Measurements from ENCODE around the gene SMIM14. TPM values are rescaled to one million over a fixed set of nuclear protein-coding genes. Genes with fewer than 3 reads are reported as not detected.

Gene SMIM14
- total and polyA plus RNA-seq, 9 of the 15 experiments (the other 6 are each of a cell fraction or from before 2014, with no cell fraction given), result 0.98 to 3.7 (median 2.2) TPM

- TF ChIP-seq E2F5 (CRISPR knock-in tag; IDR thresholded peaks at IDR 0.05) (no peak), TFAM (CRISPR knock-in tag; conservative IDR thresholded peaks at IDR 0.05) (no peak), PURB (CRISPR knock-in tag; IDR thresholded peaks at IDR 0.05; ENCODE audit: low read depth) (no peak), GMEB1 (CRISPR knock-in tag; IDR thresholded peaks at IDR 0.05) (no peak), SMARCA4 (IDR thresholded peaks at IDR 0.05) (no peak), ZNF140 (CRISPR knock-in tag; IDR thresholded peaks at IDR 0.05) (no peak), SUPT5H (IDR thresholded peaks at IDR 0.05) (no peak), ZNF785 (CRISPR knock-in tag; IDR thresholded peaks at IDR 0.05) (no peak), MAFK (IDR thresholded peaks at IDR 0.05; ENCODE audit: low read length) (no peak), E2F8 (IDR thresholded peaks at IDR 0.05; ENCODE audit: low read depth, partially characterized antibody) (no peak), PHB2 (IDR thresholded peaks at IDR 0.05; ENCODE audit: low read depth) (no peak), PYGO2 (tag; IDR thresholded peaks at IDR 0.05) (no peak), ZNF431 (CRISPR knock-in tag; IDR thresholded peaks at IDR 0.05) (no peak), BMI1 (IDR thresholded peaks at IDR 0.05; ENCODE audit: low read length) (no peak), IRF1 (CRISPR knock-in tag; IDR thresholded peaks at IDR 0.05; ENCODE audit: borderline replicate concordance) (no peak), ZFP30 (CRISPR knock-in tag; IDR thresholded peaks at IDR 0.05; ENCODE audit: borderline replicate concordance) (no peak), ZBTB11 (CRISPR knock-in tag; IDR thresholded peaks at IDR 0.05) (no peak), ZC3H11A (IDR thresholded peaks at IDR 0.05; ENCODE audit: low read depth, low read length) (no peak), ZFP1 (CRISPR knock-in tag; IDR thresholded peaks at IDR 0.05) (no peak), POLR2AphosphoS2 (IDR thresholded peaks at IDR 0.05; ENCODE audit: low read length) (no peak), CBX3 (IDR thresholded peaks at IDR 0.05; ENCODE audit: borderline replicate concordance in 1 of 2, low read length in 2 of 2) (peak in 1 of 2 experiments; percentile 57; a peak in 1 of 3 replicates)
Measured at GRCh38 chr4:39606747-39607146, 31.9 kb downstream of the SMIM14 start (continued).

Data from K562 (cell line).